GM18520 (cell line): ENCODE measurements around the gene GSN.

Experiments
- ATAC-seq: cut with Tn5 transposase; IDR thresholded peaks from one replicate; pipeline ENCODE4 v1.9.1; 2021; ENCODE audit not compliant: unreplicated experiment

Gene GSN

DNA sequence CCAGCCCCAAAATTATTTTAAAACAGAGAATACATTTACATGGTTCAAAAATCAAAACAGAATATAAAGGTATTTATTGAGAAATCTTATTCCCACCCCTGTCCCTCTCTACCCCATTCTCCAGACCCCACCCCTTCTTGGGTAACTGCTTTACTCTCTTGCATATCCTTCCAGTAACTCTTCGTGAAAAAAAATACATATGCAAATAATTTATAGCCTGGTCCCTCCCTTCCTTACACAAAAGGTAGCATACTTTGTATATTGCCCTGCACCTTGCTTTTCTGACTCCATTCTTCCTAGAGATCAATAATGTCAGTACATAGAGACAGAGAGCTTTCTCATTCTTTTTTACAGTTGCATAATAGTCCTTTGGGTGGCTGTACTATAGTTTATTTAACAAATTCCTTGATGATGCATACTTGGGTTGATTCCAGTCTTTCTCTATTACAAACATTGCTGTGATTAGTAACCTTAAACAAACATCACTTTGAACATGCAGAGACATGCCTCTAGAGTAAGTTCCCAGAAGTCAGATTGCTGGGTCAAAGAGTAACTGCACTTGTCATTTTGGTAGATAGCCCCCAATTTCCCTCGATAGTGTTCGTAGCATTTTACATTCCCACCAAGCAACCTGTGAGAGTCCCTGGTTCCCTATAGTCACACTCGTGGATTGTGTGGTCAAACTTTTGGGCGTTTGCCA, 54.2 kb downstream of the GSN start:
- ATAC-seq = no peak

DNA sequence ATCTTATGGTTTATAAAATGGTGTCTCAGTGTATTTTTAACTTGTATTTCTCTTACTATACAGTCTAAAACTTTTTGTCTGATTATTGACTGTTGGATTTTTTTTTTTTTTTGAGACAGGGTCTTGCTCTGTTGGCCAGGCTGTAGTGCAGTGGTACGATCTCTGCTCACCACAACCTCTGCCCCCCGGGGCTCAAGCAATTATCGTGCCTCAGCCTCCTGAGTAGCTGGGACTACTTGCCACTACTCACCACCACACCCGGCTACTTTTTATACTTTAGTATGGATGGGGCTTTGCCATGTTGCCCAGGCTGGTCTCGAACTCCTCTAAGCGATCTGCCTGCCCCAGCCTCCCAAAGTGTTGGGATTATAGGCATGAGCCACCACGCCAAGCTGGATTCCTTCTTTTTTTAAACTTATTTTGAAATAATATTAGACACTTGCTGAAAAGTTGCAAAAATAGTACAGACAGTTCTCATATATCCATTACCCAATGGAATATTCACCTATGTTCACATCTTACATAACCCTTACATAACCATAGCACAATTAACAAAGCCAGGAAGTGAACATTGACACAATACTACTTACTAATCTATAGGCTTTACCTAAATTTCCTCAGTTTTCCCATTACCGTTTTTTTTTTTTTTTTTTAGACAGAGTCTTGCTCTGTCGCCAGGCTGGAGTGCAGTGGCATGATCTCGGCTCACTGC, 54.9 kb downstream of the GSN start:
- ATAC-seq = no peak

DNA sequence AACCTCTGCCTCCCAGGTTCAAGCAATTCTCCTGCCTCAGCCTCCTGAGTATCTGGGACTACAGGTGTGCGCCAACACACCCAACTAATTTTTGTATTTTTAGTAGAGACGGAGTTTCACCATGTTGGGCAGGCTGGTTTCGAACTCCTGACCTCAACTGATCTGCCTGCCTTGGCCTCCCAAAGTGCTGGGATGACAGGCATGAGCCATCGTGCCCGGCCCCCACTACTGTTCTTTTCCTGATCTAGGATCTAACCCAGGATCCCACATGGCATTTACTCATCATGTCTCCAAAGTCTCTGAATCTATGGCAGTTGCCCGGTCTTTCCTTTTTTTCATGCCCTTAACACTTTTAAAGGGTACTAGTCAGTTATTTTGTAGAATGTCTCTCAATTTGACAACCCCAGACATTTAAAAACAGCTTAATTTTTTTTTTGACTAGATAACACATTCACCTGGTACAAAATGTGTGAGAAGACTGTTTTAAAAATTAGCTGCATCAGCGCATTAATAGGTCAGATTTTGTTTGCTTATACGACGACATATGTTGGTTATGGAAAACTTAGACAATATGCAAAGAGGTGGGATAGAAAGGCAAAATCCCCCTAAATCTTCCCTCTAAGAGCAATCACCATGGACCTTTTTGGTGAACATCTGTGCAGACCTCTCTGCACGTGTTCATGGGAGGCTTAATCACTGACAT, 55.6 kb downstream of the GSN start:
- ATAC-seq = no peak

DNA sequence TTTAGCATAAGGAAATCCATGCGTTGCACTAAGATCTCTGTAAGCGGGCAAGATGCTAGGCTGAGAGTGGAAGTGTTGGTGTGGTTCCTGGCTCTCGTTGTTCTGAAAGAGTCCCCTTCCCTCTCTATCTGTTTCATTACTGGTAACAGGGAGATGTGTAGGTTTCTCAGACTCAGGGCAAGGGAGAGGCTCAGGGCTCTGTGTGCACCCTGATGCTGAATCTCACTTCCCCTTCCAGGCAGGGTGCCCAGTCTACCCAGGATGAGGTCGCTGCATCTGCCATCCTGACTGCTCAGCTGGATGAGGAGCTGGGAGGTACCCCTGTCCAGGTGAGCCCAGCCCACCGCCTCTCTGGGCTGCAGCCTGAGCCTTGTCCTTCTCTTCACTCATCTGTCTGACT, 56.4 kb downstream of the GSN start:
- ATAC-seq = no peak

DNA sequence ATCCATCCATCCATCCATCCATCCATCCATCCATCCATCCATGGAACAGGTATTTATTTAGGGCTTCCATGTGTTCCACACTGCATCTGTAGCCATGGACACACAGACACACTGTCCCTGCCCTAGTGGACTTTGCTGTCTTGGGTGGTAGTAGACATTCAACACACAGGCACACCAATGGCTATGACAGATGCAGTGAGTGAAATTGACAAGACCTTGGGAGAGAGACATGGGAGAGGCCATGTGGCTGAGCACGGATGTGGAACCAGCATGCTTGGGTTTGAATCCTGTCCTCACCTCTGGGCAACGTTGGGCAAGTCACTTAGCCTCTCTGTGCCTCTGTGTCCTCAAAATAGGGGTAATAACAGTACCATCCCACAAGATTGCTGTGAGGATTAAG, 56.8 kb downstream of the GSN start:
- no peak for ATAC-seq

DNA sequence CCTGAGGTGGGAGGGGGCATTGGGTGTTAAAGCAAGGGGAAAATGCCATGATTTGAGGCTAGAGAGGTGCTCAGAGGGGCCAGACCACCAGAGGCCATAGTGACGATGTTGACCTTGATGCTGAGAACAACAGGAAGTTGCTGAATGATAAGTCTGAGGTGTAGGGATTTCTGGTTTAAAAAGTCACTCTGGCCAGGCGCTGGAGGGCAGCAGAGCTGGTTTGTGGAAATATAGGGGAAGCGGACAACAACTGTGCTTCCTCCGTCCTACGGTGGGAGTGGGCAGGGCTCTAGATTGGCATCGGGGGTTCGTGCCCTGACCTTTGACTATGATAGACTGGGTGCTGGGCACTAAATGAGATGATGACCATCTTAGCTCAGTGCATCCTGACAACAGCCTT, 57.4 kb downstream of the GSN start:
- no peak for ATAC-seq

DNA sequence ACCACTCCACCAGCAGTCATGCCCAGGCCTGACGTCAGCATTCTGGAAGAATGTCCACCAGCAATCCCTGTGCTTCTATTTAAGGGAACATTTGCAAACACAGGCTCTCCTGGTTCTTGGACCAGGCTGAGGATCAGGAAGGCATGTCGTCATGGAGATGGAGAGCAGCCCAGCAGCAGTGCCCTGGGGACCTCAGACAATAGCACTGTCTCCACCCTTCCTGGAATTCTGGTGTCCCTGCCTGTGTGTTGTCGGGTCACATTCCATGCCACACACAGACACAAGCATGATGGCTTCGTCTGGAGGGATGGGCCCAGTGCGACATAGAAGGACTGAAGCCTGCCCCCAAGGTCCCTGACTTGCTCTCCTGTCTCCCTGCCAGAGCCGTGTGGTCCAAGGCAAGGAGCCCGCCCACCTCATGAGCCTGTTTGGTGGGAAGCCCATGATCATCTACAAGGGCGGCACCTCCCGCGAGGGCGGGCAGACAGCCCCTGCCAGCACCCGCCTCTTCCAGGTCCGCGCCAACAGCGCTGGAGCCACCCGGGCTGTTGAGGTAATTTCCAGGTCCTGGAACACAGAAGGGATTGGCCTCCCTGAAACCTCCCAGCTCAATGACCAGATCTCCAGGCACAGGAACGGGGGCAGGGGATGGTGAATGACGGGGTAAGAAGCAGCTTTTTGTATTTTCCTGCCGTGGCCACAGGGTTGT, 58.3 kb downstream of the GSN start:
- ATAC-seq = no peak

DNA sequence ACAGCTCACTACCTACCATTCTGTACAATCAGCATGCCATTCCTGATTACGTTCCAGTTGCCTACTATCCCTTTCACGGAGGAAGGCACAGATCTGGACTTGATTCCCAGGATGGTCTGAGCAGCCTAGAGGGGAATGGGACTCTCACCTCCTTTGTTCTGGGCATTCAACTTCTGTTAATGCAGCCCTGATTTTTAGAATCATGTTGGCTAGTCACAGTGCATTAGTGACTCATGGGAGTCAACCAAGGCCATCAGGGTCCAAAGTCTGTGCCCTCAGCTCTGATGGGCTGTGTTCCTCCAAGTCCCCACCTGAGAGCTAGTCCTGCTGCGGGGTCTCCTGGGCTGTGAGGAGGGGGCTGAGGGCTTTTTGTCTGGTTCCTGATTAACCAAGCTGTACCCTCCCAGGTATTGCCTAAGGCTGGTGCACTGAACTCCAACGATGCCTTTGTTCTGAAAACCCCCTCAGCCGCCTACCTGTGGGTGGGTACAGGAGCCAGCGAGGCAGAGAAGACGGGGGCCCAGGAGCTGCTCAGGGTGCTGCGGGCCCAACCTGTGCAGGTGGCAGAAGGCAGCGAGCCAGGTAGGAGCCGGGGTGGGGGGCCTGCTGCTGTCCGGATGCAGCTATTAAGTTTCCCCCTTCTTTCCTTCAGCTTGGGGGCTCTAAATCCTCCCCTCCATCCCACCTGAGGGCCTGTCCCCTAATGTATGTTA, 59.1 kb downstream of the GSN start:
- no peak for ATAC-seq

DNA sequence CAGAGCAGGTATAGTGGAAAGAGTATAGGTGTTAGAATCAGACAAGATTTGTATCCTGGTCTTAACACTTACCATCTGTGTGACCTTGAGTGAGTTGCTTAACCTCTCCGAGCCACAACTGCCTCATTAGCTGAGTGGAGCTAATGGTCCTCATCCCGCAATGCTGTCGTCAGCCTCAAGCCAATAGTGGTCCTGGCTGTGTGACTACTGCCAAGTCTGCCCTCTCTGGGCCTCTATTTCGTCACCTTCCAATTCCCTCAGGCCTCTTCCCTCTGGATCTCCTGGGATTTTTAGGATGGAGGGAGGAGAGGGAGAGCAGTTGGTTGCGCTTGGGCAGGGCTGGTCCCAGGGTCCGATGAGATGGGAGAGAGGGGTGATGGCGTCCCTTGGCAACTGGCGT, 60.5 kb downstream of the GSN start:
- ATAC-seq = no peak

DNA sequence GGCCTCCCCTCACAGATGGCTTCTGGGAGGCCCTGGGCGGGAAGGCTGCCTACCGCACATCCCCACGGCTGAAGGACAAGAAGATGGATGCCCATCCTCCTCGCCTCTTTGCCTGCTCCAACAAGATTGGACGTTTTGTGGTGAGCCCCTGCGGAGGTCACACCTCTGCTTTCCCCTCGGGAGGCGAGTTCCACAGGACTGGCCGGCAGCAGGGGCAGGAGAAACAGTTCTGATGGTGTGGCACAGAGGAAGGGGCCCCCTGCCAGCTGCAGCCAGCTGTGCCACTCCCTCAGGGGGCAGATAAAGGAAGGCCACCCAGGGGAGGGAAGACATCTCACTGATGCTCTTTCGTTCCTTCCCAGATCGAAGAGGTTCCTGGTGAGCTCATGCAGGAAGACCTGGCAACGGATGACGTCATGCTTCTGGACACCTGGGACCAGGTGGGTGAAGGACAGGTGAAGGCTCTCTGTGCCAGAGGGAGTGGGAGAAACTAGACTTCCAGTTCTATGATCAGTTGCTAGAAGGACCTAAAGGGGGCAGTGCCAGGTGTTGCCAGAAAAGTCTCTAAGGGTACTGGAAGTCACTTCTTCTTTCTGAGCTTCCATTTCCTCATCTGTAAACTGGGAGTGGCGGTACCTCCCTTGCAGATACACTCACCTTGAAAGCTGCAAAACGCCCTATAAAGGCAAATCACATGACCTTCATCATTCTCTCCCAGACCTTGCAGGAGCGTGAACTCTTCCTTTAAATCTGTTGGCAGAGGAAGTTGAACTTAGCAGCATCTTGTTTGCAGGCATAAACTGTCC, 61.1 kb downstream of the GSN start:
- ATAC-seq = no peak

DNA sequence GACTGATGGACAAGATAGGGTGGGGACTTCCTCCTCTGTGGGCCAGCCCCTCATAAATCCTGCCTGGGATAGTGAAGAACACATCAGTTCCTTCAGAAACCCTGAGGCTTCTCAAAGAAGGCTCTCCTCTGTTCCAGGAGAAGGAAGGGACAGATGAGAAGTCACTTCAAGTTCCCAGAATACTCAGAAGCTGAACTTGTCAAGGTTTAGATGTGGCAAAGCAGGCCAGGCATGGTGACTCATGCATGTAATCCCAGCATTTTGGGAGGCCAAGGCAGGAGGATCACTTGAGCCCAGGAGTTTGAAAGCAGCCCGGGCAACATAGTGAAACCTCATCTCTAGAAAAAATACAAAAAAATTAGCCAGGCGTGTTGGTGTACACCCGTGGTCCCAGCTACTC, 63.6 kb downstream of the GSN start:
- no peak for ATAC-seq

DNA sequence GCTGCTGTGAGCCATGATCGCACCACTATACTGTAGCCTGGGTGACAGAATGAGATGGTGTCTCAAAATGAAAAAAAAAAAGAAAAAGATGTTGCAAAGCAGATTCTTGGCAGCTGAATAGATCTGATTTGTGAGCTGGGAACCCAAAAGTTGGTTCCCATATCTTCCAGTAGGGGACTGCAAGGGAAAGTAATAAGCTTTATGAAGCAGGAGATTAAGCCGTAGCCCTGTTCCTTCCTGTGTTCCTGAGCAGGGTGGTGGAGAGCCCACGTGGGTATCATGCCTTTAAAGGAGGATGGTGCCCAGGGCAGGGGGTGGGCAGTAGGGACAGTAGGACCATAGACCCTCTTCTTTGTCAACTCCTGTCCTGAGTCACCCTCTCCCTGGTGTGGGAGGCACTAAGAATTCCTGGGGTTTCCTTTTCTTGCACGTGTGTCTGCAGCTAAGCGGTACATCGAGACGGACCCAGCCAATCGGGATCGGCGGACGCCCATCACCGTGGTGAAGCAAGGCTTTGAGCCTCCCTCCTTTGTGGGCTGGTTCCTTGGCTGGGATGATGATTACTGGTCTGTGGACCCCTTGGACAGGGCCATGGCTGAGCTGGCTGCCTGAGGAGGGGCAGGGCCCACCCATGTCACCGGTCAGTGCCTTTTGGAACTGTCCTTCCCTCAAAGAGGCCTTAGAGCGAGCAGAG, 64.2 kb downstream of the GSN start:
- ATAC-seq = no peak

DNA sequence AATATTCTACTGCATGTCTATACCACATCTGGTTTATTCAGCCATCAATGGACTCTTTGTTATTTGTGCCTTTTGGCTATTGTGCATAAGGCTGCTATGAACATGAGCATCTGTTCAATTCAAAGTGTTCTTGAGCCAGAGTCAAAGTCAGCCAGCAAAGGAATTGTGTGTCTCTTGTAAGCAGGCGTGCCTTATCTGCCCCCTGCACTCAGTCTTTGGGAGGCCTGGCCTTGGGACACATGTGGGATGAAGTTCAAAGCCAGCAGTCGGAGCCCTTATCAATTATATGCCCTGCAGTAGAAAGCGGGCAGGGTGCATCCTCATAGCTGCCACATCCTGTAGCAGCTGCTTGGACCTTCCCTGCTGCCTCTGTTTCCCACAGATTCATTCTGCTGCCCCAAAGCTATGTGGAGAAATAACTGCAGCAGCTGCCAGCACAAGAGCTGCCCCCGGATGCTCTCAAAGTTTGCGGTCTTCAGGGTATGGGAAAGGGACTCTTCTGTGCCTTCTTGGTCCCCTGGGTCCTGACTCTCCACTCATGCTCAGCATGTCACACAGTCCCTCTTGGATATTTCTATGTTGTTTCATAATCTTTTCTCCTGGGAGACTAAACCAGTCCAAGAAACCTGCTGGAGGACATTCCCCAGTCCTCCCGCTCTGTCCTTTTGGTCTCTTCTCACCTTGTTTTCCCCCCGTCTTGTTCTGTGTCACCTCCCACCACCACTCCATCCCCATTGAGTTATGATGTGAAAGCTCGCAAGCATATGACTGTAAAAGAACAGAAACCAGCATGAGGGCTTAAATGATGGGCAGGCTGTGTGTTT, 66.2 kb downstream of the GSN start:
- ATAC-seq = no peak

DNA sequence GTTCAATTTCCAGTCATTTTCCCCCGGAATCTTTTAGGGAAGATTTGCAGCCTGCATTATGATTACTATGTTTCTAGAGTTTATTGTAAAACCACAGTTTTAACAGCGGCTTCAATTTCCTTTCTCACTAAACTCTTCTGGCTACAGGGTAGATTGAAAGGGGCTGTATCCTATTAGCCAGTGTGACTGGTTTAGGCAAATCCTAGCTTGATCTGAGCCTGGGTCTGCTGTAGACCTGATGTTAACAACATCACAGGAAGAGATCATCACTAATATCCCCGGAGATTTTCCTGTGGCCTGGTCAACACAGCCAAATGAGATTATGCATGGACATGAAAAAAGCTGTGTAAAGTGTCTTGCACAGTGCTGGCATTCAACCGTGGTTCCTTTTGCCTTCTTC, 68.7 kb downstream of the GSN start:
- ATAC-seq = no peak

DNA sequence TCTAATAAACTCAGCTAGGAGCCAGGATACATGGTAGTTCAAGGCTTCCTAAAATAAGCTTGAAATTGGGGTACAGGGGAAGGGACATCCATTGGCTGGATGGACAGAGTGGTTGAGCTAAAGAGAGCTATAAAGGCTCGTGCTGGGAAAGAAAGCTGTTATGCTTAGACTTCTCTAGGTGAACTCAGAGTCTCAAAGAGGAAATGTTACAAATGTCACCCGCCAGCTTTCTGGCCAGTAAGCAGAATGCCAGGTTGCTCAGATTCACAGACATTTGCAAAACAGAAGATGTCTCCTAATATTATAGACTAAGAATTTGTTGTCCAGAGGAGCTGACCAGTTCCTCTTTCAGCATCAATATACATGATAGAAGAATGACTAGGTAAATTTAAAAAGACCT, 71.5 kb downstream of the GSN start:
- ATAC-seq = no peak

DNA sequence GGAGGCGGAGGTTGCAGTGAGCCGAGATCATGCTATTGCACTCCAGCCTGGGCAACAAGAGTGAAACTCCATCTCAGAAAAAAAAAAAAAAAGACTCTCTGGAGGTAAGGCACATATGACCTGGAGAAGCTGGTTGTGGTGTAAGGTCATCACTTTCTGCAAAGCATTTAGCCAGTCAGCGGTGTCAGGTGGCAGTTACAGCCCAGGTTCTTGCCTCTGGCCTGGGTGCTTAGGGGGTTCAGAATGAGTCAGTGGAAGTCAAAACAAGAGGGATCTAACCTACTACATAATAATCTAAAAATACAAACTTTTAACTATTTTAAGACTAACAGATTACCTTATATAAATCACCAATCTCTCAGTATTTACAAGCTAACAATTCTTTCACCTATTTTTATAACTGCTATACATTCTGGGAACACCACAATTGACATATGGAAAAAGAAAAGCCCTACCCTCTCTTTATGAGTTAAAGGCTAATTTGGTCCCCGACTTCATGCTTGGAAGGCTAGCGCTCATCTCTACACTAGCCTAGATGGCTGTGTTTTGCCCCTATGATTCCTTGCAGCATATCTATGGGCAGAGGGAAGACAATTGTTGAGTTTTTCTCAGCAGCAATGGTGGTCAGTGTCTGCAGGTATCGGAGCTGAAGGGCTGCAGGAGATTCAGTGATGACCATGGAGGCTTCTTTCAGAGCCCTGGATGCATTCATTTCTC, 72.9 kb downstream of the GSN start:
- ATAC-seq = no peak

DNA sequence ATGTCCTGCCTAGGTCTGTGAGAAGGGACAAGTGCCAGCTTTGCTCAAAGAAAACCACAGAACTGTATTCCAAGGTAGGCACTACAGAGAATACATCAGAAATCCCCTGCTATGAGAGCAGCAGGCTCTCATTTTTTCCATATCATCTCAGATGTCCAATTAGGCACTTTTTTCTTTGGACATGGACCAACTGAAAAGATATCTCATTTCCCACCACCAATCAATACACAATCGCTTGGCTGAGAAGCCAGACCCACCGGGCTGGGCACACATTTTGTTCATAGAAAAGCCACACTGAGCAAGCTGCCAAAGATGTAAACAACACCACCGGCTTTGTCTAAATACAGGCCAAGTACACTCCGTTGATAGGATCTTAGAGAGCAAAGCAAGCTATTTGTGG, 76.2 kb downstream of the GSN start:
- ATAC-seq = no peak

DNA sequence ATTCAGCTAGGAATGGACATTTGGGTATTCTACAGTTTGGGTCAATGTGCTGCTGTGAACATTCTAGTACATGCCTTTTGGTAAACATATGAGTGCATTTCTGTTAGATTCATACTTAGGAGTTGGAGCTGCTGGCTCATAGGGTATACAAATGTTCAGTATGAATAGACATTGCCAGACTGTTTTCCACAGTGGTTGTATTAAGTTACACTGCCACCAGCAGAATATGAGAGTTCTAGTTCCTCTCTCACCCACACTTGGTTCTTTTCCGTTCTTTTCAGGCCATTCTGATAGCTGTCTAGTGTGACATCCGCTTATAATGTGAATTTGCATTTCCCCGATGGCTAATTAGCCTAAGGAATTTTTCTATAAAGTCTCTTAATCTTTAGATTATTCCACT, 77.1 kb downstream of the GSN start:
- ATAC-seq = no peak
